Mesothelial cell of epicardium (in vitro differentiated cells): Measurements from ENCODE around the gene SCP2. TPM values are rescaled to one million over a fixed set of nuclear protein-coding genes. Genes with fewer than 3 reads are reported as not detected.
"Not testable (repeated sequence)": the region's sequence is repeated elsewhere in the genome, so short reads cannot be mapped to it uniquely, and the experiment has no call there.

Experiments used
- DNase-seq, 2 experiments: peaks; one replicate each; pipeline ENCODE4 v3.0.0; 2021; ENCODE audit warnings: low spot score in 2 of 2; ENCODE audit not compliant: unreplicated experiment in 2 of 2
- H3K27ac Mint-ChIP-seq: 2 replicates; pipeline ENCODE4 v1.8.0; 2021; ENCODE audit warnings: mixed read lengths
- H3K27me3 Mint-ChIP-seq: 2 replicates; pipeline ENCODE4 v1.8.0; 2021; ENCODE audit warnings: low read depth, mixed read lengths
- H3K36me3 Mint-ChIP-seq: 2 replicates; pipeline ENCODE4 v1.8.0; 2021; ENCODE audit warnings: mixed read lengths
- H3K4me1 Mint-ChIP-seq: 2 replicates; pipeline ENCODE4 v1.8.0; 2021; ENCODE audit warnings: mixed read lengths
- H3K4me3 Mint-ChIP-seq: 2 replicates; pipeline ENCODE4 v1.8.0; 2021; ENCODE audit warnings: mild to moderate bottlenecking, moderate library complexity, mixed read lengths
- H3K9me3 Mint-ChIP-seq: 2 replicates; pipeline ENCODE4 v1.8.0; 2021; ENCODE audit warnings: mixed read lengths
- total RNA-seq: library from RNA; stranded (reverse); gene quantifications from 3 replicates; pipeline ENCODE4 v1.2.1, GENCODE V29; 2021
- TF ChIP-seq, protein P1 (sequence below): fragments of 200-600 bp; sonication (generic); IDR thresholded peaks from one replicate; pipeline ENCODE4 v1.5.0; 2021; ENCODE audit warnings: antibody characterized with exemption; ENCODE audit not compliant: unreplicated experiment

Gene SCP2
- total RNA-seq, 1 donor from 2014 or later: 55.8 TPM

DNA sequence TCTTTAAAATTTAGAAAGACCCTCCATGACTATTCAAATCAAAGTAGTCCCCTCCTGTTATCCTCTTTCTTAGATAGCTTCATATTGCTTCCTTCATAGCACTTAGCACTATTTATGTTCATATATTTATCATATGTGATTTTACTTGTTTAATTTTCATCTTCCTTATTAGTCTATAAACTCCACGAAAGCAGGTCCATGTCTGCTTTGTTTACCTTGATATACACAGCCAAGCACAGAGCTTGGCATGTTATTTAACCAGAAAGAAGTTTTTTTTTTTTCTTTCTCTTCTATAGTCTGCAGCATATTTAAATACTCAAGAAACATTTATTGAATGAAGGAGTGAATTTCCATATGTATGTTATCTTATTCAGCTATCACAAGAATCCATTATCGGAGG is 36.0 kb downstream of the SCP2 start:
- H3K9me3 Mint-ChIP-seq: no peaks in the 10 kb centered on the region
- H3K4me3 Mint-ChIP-seq: no peak overlapping the region
- H3K27me3 Mint-ChIP-seq: no peaks in the 10 kb centered on the region
- peaks cover 3% of the 10 kb centered on the region for H3K36me3 Mint-ChIP-seq
- DNase-seq: no peak
- H3K27ac Mint-ChIP-seq: no peak overlapping the region
- TF ChIP-seq, protein P1, sequence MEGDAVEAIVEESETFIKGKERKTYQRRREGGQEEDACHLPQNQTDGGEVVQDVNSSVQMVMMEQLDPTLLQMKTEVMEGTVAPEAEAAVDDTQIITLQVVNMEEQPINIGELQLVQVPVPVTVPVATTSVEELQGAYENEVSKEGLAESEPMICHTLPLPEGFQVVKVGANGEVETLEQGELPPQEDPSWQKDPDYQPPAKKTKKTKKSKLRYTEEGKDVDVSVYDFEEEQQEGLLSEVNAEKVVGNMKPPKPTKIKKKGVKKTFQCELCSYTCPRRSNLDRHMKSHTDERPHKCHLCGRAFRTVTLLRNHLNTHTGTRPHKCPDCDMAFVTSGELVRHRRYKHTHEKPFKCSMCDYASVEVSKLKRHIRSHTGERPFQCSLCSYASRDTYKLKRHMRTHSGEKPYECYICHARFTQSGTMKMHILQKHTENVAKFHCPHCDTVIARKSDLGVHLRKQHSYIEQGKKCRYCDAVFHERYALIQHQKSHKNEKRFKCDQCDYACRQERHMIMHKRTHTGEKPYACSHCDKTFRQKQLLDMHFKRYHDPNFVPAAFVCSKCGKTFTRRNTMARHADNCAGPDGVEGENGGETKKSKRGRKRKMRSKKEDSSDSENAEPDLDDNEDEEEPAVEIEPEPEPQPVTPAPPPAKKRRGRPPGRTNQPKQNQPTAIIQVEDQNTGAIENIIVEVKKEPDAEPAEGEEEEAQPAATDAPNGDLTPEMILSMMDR: no peak
- no peaks in the 10 kb centered on the region for H3K4me1 Mint-ChIP-seq

DNA sequence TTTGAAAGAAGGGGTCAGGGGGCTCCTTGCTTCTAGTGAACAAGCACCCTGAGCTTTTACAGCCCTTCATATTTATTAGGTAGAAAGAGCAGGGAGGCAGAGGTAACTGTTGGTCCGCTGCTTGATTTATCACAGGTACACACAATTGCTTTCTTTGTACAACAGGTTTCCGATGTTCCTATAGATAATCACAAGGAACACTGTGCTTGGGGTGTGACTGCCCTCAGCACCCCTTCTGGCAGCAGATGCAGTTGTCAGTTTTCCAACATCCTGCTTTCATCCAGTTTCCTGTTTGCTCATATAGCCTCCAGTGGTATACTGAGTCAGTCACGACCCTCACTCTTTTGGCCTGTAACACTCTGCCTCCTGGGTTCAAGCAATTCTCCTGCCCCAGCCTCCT is 40.6 kb downstream of the SCP2 start:
- Mint-ChIP-seq H3K4me1 (peaks cover 4% of the 10 kb centered on the region), H3K36me3 (no peaks in the 10 kb centered on the region), H3K4me3 (no peak overlapping the region), H3K9me3 (no peaks in the 10 kb centered on the region), H3K27ac (no peak overlapping the region), H3K27me3 (peaks cover 4% of the 10 kb centered on the region)
- TF ChIP-seq, protein P1: no peak
- DNase-seq: no peak

DNA sequence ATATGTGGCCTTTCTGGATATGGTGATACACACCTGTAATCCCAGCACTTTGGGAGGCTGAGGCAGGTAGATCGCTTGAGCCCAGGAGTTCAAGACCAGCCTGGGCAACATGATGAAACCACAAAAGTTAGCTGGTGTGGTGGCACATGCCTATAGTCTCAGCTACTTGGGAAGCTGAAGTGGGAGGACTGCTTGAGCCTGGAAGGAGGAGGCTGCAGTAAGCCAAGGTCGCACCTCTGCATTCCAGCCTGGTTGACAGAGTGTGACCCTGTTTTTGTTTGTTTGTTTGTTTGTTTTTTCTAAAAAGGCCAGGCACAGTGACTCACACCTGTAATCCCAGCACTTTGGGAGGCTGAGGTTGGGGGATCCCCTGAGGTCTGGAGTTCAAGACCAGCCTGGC is 42.2 kb downstream of the SCP2 start:
- DNase-seq, H3K27ac Mint-ChIP-seq, H3K4me3 Mint-ChIP-seq, H3K36me3 Mint-ChIP-seq, H3K27me3 Mint-ChIP-seq, H3K9me3 Mint-ChIP-seq: not testable (repeated sequence)
- H3K4me1 Mint-ChIP-seq: peaks cover 13% of the 10 kb centered on the region

DNA sequence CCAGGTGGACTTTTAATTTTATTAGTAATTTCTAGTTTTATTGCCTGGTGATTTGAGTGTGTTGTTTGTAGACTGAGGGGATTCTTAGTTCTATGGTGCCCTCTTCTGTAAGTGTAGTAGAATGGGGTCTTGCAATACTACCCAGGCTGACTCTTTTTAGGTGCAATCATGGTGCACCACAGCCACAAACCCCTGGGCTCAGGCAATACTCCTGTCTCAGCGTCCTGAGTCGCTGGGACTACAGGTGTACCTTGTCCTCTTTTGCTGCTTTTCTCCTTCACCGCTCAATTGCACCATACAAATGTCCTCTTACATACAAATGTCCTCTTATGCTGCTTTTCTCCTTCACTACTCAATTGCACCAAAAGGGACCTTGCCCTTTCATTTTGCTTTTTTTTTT is 43.1 kb downstream of the SCP2 start:
- H3K27me3 Mint-ChIP-seq: peaks cover 4% of the 10 kb centered on the region
- TF ChIP-seq, protein P1: no peak
- DNase-seq: no peak
- no peaks in the 10 kb centered on the region for H3K9me3 Mint-ChIP-seq
- no peak overlapping the region for H3K27ac Mint-ChIP-seq
- peaks cover 16% of the 10 kb centered on the region for H3K4me1 Mint-ChIP-seq
- H3K4me3 Mint-ChIP-seq: no peak overlapping the region
- H3K36me3 Mint-ChIP-seq: peaks cover 2% of the 10 kb centered on the region

DNA sequence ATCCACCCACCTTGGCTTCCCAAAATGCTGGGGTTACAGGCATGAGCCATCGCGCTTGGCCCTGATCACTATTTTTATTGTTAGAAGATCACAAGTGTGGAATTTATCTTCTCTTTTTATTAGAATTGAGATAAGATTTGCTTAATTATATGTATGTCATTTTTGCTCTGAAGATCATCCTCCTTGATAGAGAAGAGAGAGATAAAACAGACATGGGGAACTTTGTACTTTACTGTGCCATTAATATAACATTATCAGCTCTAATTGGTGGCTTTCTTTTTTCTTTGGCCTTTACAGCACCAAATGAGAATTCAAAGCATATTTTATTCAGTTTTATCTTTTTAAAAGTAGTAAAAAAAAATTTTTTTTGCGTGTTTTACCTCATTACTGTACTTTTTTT is 46.8 kb downstream of the SCP2 start:
- no peak overlapping the region for H3K4me3 Mint-ChIP-seq
- peaks cover 4% of the 10 kb centered on the region for H3K27me3 Mint-ChIP-seq
- H3K9me3 Mint-ChIP-seq: no peaks in the 10 kb centered on the region
- H3K27ac Mint-ChIP-seq: no peak overlapping the region
- TF ChIP-seq, protein P1: no peak
- H3K4me1 Mint-ChIP-seq: peaks cover 19% of the 10 kb centered on the region
- H3K36me3 Mint-ChIP-seq: peaks cover 10% of the 10 kb centered on the region
- DNase-seq: no peak

DNA sequence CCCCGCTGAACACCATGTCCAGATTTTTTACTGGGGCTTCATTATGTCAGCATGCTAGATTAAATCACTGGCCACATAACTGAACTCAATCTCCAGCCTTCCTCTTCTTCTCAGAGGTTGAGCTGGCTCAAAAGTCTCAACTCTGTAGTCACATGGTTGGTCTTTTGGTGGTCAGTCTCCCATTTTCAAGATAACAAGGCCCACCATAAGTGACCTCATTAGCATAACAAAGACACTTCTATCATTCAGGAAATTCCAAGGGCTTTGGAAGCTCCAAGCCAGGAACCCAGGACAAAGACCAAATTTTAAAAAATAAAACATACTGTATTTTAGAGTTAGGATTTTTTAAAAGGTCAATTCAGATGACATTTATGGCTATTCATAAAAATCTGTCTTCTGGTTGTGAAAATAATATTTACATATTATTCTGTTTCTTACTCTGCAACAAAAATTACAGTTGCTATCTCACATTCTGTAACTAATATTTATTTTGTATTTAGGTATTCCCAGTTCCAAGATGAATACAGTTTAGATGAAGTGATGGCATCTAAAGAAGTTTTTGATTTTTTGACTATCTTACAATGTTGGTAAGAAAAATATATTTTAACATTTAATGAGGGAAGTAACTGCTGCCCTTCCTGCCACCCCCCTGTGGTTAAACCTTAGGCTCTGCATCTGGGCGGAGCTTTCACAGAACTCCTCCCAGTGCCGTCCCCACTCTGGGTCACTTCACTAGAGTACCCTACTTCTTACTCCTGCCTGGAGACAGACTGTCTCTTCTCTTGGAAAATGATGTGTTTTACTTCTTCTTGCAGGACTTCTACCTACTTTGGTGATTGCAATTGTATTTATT is 49.3 kb downstream of the SCP2 start:
- H3K4me1 Mint-ChIP-seq: peaks cover 19% of the 10 kb centered on the region
- no peaks in the 10 kb centered on the region for H3K27me3 Mint-ChIP-seq
- no peak for DNase-seq
- peaks cover 12% of the 10 kb centered on the region for H3K36me3 Mint-ChIP-seq
- TF ChIP-seq, protein P1: no peak
- no peak overlapping the region for H3K27ac Mint-ChIP-seq
- H3K9me3 Mint-ChIP-seq: no peaks in the 10 kb centered on the region
- H3K4me3 Mint-ChIP-seq: no peak overlapping the region
